HG02763 (cell line): Measurements from ENCODE around the gene PHACTR2.

Experiments used
- ATAC-seq: cut with Tn5 transposase; IDR thresholded peaks from one replicate; pipeline ENCODE4 v1.9.1; 2021; ENCODE audit warnings: mild to moderate bottlenecking, moderate library complexity; ENCODE audit not compliant: unreplicated experiment

The PHACTR2 gene

DNA sequence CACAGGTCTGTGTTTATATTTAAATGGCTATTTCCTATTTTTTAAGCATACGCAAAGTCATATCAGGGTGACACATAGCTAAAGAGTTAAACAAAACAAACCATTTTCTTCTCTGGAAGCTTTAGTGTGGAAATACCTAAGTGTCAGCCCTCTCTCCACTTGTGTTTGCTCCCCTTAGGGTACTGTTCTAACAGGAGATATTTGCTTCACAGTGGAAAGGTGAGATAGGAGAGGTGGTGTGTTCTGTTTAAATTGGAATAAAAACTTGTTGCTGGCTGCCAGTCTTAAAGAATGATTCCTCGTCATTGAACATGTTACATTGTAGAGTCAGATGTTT lies 18.9 kb downstream of the PHACTR2 start:
- no peak for ATAC-seq

- ATAC-seq = no peak
Measured at GRCh38 chr6:143697076-143697800, 19.5 kb downstream of the PHACTR2 start.

DNA sequence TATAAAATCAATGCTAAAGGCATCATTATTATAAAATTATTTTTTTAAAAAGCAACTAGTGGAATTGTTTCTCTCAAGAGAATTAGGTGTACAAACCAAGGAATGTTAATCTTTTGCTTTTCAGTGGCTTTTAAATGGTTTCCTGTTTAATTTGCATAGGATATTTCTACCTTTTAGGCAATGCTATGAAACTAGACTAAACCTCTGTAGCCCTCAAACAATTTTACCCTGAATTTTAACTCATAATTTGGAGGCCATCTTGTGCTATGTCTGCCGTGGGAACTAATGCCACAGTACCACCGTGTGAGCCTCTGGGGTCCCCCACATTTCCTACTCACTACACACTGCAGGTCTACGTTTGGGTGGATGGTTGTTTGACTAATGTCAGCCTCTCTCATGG lies 20.6 kb downstream of the PHACTR2 start:
- ATAC-seq = no peak

DNA sequence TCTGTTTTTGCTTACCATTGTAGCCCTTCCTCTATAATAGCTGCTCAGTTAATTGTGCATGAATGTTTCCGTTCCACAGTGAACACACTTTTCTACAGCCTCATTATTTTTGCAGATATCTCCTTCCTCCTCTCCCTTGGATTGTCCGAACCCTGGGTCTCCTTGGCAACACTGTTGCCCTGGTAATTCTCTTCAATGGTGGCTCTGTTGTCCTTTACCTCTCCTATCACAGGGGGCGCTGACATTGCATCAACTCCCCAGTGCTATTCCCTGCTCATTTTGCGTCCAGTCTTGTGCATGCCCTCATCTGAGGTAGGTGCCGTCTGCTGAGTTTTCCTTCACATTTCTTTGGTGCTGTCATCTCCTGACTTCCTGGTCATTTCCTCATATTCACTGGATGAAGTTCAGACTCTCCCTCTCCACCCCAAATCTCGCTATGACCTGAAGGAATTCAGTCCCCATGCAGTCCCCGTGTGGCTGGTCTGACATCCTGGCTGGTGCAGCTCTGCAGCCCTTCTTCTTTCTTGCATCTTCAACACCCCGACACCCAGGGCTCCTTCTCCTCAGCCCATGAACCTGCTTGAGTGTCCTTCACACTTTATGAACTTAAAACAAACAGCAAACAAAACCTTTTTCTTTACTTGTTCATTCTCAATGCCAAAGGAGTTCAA lies 21.1 kb downstream of the PHACTR2 start:
- ATAC-seq = no peak

GRCh38 chr6:143699430-143699825 lies 21.7 kb downstream of the PHACTR2 start:
- ATAC-seq = no peak

DNA sequence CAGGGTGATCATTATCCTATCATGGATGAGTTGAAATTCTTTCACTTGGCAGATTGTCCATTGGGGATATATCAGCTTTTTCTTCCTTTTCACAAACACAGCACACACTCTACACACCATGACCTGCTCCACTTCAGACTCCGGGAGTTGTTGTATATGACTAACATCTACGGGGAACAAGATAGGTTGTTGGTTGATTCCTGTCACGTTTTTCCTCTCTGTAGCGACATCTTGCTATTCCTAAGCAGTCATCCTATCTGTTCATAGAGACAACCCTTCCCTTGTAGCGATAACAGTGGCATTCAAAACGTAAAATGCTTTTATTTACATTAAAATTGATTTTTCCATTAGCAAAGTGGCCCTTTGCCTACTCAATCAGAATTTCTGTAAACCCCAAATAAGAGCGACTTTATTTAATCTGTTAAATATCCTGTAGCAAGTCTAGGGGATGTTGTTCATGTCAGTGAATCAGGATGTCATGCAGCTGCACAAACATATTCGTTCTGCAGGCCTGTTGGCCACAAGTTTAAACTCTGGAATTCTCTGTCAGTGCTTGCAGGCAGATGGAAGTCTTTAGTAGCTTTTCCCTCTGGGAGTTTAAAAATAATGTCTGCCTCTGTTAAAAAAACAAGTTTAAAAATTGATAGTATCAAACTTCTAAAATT lies 23.1 kb downstream of the PHACTR2 start:
- no peak for ATAC-seq

- no peak for ATAC-seq
Measured at GRCh38 chr6:143701349-143702234, 23.8 kb downstream of the PHACTR2 start.

DNA sequence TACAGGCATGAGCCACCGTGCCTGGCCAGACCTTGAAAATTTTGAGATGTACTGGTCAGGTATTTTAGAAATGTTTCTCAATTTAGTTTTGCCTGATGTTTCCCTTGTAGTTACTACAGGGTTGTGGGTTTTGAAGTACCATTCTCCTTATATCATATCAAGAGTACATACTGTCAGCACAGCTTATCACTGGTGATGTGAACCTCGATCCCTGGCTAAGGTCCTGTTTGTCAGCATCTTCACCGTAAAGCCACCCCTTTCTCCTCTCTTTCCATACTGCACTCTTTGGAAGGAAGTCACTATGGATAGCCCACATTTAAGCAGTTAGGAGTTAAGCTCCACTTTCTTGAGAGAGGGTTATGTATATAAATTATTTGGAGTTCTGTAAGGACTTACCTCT lies 27.8 kb downstream of the PHACTR2 start:
- ATAC-seq = no peak

GRCh38 chr6:143707697-143708096 lies 29.9 kb downstream of the PHACTR2 start:
- ATAC-seq = no peak

- no peak for ATAC-seq
Measured at GRCh38 chr6:143708889-143709288, 31.1 kb downstream of the PHACTR2 start.

DNA sequence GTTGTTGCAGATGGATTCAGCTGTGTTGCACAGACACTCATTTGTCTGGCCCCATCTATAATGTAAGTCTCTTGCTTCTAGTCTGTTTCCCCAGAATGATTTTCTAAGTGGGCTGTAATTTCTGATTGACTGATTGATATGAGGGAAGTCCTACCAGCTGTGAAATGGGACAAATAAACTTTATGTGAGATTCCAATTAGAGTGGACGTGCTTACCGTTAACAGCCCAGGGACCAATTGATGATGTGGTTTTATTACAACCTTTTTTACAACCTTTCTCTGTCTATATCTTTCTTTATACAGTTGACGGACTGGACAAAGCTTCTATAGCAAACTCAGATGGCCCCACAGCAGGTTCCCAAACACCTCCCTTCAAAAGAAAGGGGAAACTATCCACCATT lies 33.9 kb downstream of the PHACTR2 start:
- no peak for ATAC-seq

GRCh38 chr6:143718472-143718871 lies 40.7 kb downstream of the PHACTR2 start:
- ATAC-seq = no peak

DNA sequence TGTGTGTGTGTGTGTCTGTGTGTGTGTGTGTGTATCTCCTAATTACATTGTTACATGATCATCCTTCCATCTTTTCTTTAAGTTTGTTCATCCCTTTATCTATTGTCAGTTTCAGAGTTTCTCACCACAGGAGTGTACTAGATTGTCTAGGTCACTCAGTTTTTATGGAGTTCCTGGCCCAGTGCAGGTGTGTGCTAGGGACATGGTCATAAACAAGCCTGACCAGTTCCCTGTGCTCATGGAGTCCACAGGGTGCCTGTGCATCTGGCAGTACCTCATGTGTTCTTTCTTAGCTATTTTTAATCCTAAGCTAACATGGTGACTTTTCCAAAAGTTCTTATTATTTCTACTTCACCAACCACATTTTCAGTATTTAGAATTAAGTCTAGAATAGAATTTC lies 43.9 kb downstream of the PHACTR2 start:
- ATAC-seq = no peak

GRCh38 chr6:143724876-143725275 lies 47.1 kb downstream of the PHACTR2 start:
- no peak for ATAC-seq

DNA sequence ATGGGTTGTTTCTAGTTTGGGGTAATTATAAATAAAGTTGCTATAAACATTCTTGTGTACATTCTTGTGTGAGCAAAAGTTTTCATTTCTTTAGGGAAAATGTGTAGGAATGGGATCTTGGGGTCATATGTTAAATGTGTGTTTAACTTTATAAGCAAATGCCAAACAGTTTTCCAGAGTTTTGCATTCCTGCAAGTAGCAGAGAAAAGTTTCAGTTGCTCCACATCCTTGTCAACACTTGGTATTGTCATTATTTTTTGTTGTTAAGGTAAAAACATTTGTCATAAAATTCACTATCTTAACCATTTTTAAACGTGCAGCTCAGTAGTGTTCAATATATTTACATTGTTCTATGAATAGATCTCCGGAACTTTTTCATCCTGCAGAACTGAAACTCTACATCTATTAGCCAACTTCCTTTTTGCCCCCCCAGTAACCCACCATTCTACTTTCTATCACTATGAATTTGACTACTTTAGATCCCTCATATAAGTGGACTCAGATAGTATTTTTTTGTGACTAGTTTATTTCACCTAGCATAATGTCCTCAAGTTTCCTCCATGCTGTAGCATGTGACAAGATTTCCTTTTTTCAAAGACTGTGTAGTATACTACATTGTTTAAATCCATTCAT lies 48.4 kb downstream of the PHACTR2 start:
- ATAC-seq = no peak

DNA sequence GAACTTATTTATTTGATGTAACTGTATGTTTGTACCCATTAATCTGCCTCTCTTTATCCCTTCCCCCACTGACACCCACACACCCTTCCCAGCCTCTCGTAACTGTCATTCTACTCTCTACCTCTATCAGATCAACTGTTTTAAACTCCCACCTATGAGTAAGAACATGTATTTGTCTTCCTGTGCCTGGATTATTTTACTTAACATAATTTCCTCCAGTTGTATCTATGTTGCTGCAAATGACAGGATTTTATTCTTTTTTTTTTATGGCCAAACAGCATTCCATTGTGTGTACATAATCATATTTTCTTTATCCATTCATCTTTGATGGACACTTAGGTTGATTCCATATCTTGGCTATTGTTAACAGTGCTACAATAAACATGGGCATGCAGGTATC lies 49.3 kb downstream of the PHACTR2 start:
- ATAC-seq = no peak

DNA sequence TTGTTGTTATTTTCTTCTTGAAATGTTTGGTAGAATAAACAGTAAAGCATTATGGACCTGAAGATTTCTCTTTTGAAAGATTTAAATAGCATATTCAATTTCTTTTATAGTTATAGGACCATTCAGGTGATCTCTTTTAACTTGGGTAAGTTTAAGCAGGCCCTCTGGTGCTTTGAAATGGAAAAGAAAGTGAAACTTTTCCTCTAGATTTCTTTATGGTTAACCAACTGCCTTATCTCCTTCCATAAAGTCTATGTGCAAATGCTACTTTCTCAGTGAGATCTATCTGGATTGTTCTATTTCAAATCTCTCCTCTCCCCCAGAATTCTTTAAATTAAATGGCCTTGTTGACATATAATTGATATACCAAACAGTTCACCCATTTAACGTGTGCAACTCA lies 54.0 kb downstream of the PHACTR2 start:
- no peak for ATAC-seq

DNA sequence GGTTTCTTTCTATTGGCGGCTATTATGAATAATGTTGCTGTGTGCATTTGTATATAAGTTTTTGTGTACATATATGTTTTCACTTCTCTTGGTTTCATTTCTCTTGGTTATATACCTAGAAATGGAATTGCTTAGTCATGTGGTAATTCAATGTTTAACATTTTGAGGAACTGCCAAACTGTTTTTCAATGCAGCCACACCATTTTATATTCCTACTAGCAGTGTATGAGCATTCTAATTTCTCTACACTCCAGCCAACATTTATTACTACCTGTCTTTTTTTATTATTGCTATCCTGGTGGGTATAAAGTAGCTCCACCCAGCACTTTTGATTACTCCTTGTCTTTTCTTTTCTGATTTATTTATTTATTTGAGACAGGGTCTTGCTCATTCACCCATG lies 54.8 kb downstream of the PHACTR2 start:
- no peak for ATAC-seq

GRCh38 chr6:143733510-143733909 lies 55.7 kb downstream of the PHACTR2 start:
- ATAC-seq = no peak

DNA sequence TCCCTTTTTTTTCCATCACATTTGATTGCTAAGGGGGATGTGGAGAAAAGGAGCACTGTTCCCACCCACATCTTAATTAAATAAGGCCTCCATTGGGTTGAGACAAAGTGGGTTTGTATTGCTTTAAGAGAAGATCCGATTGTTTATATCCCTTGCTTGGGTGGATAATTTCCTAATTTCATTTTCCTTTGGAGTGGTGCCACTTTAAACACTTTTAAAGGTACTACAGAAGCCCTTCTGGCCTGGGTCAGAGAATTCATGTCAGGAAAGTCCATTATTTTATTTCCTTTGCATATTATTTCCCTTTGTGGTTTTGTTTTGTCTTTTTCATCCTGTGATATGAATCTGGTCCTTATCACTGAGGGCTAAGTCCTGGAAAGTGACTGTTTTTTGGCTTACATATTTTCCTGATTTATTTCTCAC lies 56.9 kb downstream of the PHACTR2 start:
- ATAC-seq = no peak
